Spinal cord (tissue), 10 donors: ENCODE measurements around the gene DIP2C. TPM values are rescaled to one million over a fixed set of nuclear protein-coding genes. Genes with fewer than 3 reads are reported as not detected.

Experiments used
- DNase-seq, 6 donors: peaks; one replicate each; pipeline versions ENCODE4 v3.0.0 to v3.0.0-alpha.2; 2013 to 2015; ENCODE audit warnings: low spot score in 6 of 6, low read depth in 4 of 6
- H3K27ac ChIP-seq: one replicate; pipeline ENCODE4 v1.5.1; 2013; ENCODE audit warnings: low read depth, low read length, control low read depth
- H3K27me3 ChIP-seq: one replicate; pipeline ENCODE4 v1.6.1; 2013; ENCODE audit warnings: low read length; ENCODE audit not compliant: control insufficient read depth, insufficient read depth
- H3K36me3 ChIP-seq: one replicate; pipeline ENCODE4 v1.6.1; 2013; ENCODE audit warnings: low read length; ENCODE audit not compliant: control insufficient read depth, insufficient read depth
- H3K4me1 ChIP-seq: one replicate; pipeline ENCODE4 v1.6.1; 2013; ENCODE audit warnings: low read length; ENCODE audit not compliant: control insufficient read depth, insufficient read depth
- H3K4me3 ChIP-seq: one replicate; pipeline ENCODE4 v1.5.1; 2013; ENCODE audit warnings: low read depth, low read length, control low read depth
- H3K9me3 ChIP-seq: one replicate; pipeline ENCODE4 v1.6.1; 2013; ENCODE audit warnings: low read length; ENCODE audit not compliant: control insufficient read depth, insufficient read depth
- WGBS: methylation state at CpG from one replicate; pipeline ENCODE4 v1.1.5; 2013; ENCODE audit warnings: missing lambda C conversion rate; ENCODE audit not compliant: insufficient coverage; 5-methylcytosine and 5-hydroxymethylcytosine counted together
- polyA plus RNA-seq, 2 donors: library from polyadenylated mRNA; unstranded; fragments of 120-200 nt; gene quantifications; one replicate each; pipeline ENCODE4 v1.2.1, GENCODE V29; 2013; ENCODE audit not compliant: insufficient read length in 2 of 2
- total RNA-seq, 2 donors: library from RNA; depleted of rRNA in 1 of 2; stranded (reverse); fragments of 120-200 nt in 1 of 2; fragments of >200 nt in 1 of 2; gene quantifications; one replicate each; pipeline versions ENCODE4 v1.2.3 to v1.2.4, GENCODE V29; 2013 to 2014
- donor health status: healthy.

Gene DIP2C
- total and polyA plus RNA-seq, 4 donors: 15.4 to 36.3 (median 29.3) TPM

DNA sequence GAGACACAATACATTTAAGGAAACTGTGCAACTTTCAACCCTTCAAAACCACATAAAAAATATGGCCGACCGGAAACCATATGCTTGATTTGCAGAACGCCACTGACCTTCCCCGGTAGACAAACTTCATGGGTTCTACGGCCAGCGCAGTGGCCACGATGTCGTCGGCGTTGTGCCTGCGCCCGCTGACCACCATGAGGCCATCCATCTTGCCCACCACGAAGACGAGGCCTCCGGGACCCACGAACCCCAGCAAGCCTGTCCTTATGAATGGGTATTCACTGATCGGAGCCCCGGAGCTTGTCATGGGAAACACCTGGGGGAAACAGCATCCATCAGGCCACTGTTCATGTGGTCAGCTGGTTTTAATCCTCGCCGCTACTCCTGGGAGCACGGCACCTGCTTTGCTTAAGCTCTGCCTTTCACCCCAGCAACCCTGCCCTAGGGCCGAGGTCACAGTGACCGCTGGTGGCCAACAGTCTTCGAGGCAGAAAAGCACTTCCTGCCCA lies 325.1 kb downstream of the DIP2C start:
- no peak overlapping the region for H3K27ac ChIP-seq
- DNase-seq: no peak
- 94% methylated on average over 23 of the region's 24 CpGs for WGBS
- H3K9me3 ChIP-seq: no peaks in the 10 kb centered on the region
- H3K4me1 ChIP-seq: peaks cover 31% of the 10 kb centered on the region
- peaks cover 79% of the 10 kb centered on the region for H3K36me3 ChIP-seq
- H3K27me3 ChIP-seq: no peaks in the 10 kb centered on the region
- H3K4me3 ChIP-seq: no peak overlapping the region

DNA sequence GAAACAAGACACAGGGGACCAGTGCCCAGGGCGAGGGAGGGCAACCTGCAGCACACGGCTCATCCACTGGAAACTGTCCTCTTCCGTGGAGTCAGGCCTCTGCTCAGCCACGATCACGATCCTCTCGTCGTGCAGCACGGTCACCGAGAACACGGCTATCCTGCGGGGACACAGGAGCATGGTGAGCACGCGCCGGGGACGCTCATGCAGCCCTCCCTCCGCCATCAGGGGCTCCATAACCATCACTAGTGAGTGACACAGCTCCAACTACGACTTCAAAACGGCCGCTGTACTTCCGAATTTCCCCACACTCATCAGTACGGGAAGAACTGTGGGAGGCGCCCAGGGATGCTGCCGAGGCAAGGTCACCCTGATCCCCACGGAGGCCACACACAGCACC lies 326.3 kb downstream of the DIP2C start:
- Histone ChIP-seq H3K9me3 (no peaks in the 10 kb centered on the region), H3K36me3 (peaks cover 71% of the 10 kb centered on the region), H3K4me1 (peaks cover 26% of the 10 kb centered on the region), H3K4me3 (no peak overlapping the region), H3K27me3 (no peaks in the 10 kb centered on the region), H3K27ac (no peak overlapping the region)
- 96% methylated on average over 24 of the region's 24 CpGs for WGBS
- no peak for DNase-seq

DNA sequence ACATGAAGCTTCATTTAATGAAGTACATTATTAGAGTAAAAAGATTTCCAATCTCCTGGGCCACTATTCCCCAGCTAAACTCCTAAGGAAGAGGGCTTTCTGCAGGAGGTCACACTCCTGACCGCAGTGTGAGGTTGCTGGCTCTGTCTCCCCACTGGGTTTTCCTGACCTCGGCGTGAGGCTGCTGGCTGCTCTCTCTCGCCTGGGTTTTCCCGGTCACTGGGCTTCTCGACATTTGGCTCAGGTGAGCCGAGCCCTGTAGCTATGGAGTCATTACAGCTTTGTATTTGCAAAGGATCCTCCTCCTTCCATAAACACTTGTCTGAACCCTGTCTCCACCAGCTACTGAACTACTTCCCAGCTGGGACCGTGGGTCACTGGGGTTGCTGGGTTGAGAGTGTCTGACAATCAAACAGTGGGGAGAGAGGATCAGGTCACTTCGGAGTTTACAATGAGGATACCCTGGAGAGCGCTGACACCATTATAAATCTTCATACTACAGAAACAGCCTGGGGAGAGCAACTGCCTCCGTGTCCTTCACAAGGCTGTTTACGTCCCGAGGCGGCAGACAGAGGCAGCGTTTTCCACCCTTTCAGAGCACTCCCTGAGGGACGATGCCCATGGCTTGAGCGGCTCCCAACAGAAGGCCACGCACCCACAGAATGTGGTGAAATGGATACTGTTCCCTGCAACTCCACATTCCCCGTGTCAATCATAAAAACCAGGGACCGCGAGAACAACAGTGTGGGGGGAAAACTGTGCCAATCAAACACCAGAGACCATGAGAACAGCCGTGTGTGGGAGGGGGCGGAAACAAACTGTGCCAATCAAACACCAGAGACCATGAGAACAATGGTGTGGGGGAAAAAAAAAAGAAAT lies 328.0 kb downstream of the DIP2C start:
- 51% methylated on average over 11 of the region's 23 CpGs for WGBS
- DNase-seq: peak in 1 of 6 donors; percentile 26
- Histone ChIP-seq H3K9me3 (no peaks in the 10 kb centered on the region), H3K4me1 (peaks cover 26% of the 10 kb centered on the region), H3K4me3 (no peak overlapping the region), H3K27me3 (no peaks in the 10 kb centered on the region), H3K27ac (no peak overlapping the region), H3K36me3 (peaks cover 69% of the 10 kb centered on the region)

DNA sequence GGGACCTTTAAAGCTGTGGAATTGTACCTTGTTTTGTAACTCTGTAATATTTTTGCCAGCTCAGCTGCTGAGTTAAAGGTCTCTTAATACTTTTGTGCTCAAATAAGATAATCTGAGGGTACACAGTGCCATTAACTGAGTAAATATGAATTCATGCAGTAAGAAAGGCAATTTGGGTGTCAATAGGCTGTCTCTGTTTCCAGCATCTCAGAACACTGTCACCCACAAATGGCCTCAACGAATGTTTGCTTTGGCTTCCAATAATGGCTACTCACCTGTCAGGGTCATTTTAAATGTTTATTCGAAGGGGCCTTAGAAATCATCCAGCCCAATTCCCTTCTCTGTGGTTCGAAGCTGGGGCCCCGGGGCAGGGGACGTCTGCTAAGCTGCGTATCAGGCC lies 328.8 kb downstream of the DIP2C start:
- Histone ChIP-seq H3K9me3 (no peaks in the 10 kb centered on the region), H3K27ac (no peak overlapping the region), H3K4me3 (no peak overlapping the region), H3K27me3 (no peaks in the 10 kb centered on the region), H3K4me1 (peaks cover 26% of the 10 kb centered on the region), H3K36me3 (peaks cover 69% of the 10 kb centered on the region)
- 33% methylated on average over 1 of the region's 6 CpGs for WGBS
- no peak for DNase-seq

DNA sequence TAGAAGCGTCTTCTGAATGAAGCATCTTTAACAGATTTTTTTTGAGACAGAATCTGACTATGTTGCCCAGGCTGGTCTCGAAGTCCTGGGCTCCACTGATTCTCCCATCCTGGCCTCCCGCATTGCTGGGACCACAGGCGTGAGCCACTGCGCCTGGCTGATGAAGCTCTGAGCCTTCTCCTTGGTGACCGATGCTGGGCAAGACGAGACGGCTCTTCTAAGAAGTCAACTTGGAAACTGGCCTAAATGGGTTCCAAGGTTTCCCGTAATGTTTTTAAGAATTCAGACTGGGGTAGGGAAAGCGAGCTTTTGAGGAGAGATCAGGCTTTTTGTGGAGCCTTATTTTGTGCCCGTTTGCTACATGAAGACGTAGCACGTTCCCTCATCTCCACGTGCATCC lies 329.7 kb downstream of the DIP2C start:
- H3K27me3 ChIP-seq: no peaks in the 10 kb centered on the region
- no peaks in the 10 kb centered on the region for H3K9me3 ChIP-seq
- WGBS: 73% methylated on average over 13 of the region's 14 CpGs
- H3K4me3 ChIP-seq: no peak overlapping the region
- peaks cover 73% of the 10 kb centered on the region for H3K36me3 ChIP-seq
- DNase-seq: no peak
- H3K4me1 ChIP-seq: peaks cover 26% of the 10 kb centered on the region
- H3K27ac ChIP-seq: no peak overlapping the region

DNA sequence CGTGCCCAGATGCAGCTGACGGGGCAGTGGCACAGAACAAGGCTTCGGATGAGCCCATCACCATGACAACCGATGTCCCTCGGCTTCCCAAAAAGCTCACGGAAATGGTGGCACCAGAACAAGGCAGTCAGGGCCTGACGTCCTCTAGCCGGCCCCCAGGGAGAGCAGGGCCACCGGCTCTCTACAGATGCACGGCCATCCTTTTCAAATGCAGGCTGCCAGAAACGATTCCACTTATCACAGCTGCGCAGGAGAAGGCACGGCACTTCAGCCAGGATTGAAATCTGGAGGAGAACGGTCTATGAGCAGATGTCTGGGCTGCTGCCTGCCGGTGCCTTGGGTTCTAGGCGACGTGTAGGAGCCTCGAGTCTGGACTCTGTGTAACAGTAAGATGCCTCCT lies 330.4 kb downstream of the DIP2C start:
- Histone ChIP-seq H3K36me3 (peaks cover 73% of the 10 kb centered on the region), H3K9me3 (no peaks in the 10 kb centered on the region), H3K27ac (no peak overlapping the region), H3K4me3 (no peak overlapping the region), H3K4me1 (peaks cover 26% of the 10 kb centered on the region), H3K27me3 (no peaks in the 10 kb centered on the region)
- WGBS: 44% methylated on average over 18 of the region's 18 CpGs
- peak in 1 of 6 donors; percentile 76 for DNase-seq

DNA sequence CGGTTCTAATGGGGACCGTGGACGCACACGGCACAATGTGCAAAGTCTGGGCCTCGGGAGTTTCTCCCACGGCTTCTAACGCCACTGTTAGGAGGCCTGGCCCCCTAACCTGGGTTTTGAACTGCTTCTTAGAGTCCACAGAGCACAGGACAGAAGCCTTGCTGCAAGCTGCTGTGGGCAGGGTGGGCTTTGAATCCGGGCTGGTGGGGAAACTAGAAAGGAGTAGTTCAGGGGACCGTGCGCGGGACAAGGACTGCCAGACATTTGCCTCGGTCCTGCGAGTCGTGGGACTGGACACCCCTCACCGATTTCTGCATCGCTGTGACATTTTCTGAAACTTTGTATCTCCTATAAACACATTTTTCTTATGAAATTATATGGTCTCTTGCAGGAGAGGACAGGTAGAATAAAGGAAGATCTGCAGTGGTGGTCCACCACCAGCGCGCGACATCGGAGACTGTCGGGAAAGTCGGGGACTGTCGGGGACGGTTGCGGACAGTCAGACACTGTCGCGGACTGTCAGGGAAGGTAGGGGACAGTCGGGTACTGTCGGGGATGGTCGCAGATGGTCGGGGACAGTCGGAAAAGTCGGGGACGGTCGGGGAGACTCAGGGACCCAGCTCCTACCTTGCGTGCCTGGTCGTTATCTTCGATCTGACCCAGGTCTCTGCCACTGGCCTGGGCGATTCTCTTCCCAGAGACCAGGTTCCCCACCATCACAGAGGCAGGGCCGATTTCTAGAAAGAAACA lies 332.1 kb downstream of the DIP2C start:
- H3K36me3 ChIP-seq: peaks cover 73% of the 10 kb centered on the region
- H3K4me1 ChIP-seq: peaks cover 25% of the 10 kb centered on the region
- WGBS: 94% methylated on average over 35 of the region's 40 CpGs
- no peak overlapping the region for H3K27ac ChIP-seq
- H3K27me3 ChIP-seq: no peaks in the 10 kb centered on the region
- H3K4me3 ChIP-seq: no peak overlapping the region
- no peak for DNase-seq
- no peaks in the 10 kb centered on the region for H3K9me3 ChIP-seq

DNA sequence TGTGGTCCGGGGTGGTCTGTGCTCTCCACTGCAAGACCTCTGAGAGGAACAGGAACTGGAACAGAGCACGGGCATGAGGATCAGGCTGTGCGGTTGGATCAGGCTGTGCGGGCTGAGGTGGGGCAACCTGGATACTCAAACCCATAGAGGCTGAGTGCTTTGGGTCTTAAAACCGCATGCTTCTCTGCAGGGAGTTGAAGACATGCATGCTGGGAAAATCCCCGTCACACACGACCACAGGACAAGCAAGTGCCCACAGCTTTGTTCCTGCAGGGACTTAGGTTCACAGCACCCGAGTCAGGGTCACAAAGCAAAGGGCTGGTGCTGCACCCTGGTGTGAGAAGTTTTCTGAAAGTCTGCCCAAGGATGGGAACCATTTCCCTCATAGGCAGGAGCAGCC lies 333.0 kb downstream of the DIP2C start:
- peaks cover 19% of the 10 kb centered on the region for H3K4me1 ChIP-seq
- H3K36me3 ChIP-seq: peaks cover 73% of the 10 kb centered on the region
- no peaks in the 10 kb centered on the region for H3K27me3 ChIP-seq
- no peak for DNase-seq
- 88% methylated on average over 8 of the region's 8 CpGs for WGBS
- H3K9me3 ChIP-seq: no peaks in the 10 kb centered on the region
- no peak overlapping the region for H3K4me3 ChIP-seq
- H3K27ac ChIP-seq: no peak overlapping the region

DNA sequence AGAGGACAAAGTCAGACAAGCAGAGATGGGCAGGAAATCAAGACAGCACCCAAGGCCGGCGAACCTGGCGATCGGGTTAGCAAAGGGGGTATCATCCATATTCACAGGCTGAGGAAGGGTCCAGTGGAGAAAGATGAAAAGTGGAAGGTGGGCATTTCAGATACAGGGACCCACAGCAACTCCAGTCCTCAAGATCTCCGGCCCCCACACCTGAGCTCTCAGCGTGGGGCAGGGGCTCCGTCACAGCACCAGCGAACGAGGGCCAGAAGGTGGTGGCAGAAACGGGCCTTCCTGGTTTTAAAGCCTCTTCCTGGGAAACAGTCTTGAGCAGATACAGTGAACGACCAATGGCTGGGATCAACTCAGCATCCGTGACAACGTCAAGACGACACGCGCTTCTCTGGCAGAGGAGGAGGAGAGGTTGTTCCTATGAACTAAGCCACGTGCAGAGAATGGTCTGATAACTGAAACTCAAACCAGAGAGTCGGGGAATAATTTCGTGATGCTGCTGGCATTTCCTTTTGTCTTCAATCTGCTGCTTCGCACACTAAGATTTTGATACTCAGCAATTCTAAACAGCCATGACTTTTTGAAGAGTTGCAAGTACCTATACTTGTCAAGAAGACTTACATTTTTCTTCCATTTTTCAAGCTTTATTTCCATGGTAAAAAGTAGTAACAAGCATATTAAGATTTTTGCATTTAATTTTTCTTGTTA lies 334.4 kb downstream of the DIP2C start:
- 94% methylated on average over 13 of the region's 20 CpGs for WGBS
- H3K36me3 ChIP-seq: peaks cover 72% of the 10 kb centered on the region
- H3K4me3 ChIP-seq: no peak overlapping the region
- H3K27me3 ChIP-seq: no peaks in the 10 kb centered on the region
- no peaks in the 10 kb centered on the region for H3K9me3 ChIP-seq
- no peak for DNase-seq
- H3K27ac ChIP-seq: no peak overlapping the region
- H3K4me1 ChIP-seq: peaks cover 13% of the 10 kb centered on the region
